Naive B cell (primary cell): ENCODE results near the gene ATP6AP1. TPM values are rescaled to one million over a fixed set of nuclear protein-coding genes. Genes with fewer than 3 reads are reported as not detected.

Experiments used
- ATAC-seq, 2 donors: fragments of 150-1000 bp; cut with Tn5 transposase; 2 replicates each; pipeline ENCODE4 v1.10.0; 2021; ENCODE audit warnings: low read depth in 2 of 2, mild to moderate bottlenecking in 2 of 2, moderate library complexity in 2 of 2
- DNase-seq: peaks from one replicate; pipeline ENCODE4 v3.0.0; 2022
- H3K27ac Mint-ChIP-seq, 6 donors: one replicate each; pipeline ENCODE4 v1.8.0; 2020 to 2022; ENCODE audit warnings: mild to moderate bottlenecking in 6 of 6, mixed read lengths in 6 of 6, moderate library complexity in 5 of 6, inconsistent platforms in 2 of 6
- H3K27me3 Mint-ChIP-seq, 3 donors: one replicate each; pipeline ENCODE4 v1.8.0; 2021 to 2022; ENCODE audit warnings: mixed read lengths in 3 of 3, mild to moderate bottlenecking in 1 of 3
- H3K36me3 Mint-ChIP-seq, 2 donors: one replicate each; pipeline ENCODE4 v1.8.0; 2020 to 2022; ENCODE audit warnings: mixed read lengths in 2 of 2, inconsistent platforms in 1 of 2, mild to moderate bottlenecking in 1 of 2
- H3K4me1 Mint-ChIP-seq, 3 donors: one replicate each; pipeline ENCODE4 v1.8.0; 2020 to 2022; ENCODE audit warnings: mixed read lengths in 3 of 3, inconsistent platforms in 1 of 3, mild to moderate bottlenecking in 1 of 3, moderate library complexity in 1 of 3
- H3K4me3 Mint-ChIP-seq, 8 donors: one replicate each; pipeline ENCODE4 v1.8.0; 2020 to 2022; ENCODE audit warnings: mild to moderate bottlenecking in 8 of 8, mixed read lengths in 8 of 8, moderate library complexity in 8 of 8, inconsistent platforms in 2 of 8
- H3K9me3 Mint-ChIP-seq, 7 donors: one replicate each; pipeline ENCODE4 v1.8.0; 2020 to 2022; ENCODE audit warnings: mixed read lengths in 7 of 7, mild to moderate bottlenecking in 5 of 7, inconsistent platforms in 2 of 7, moderate library complexity in 1 of 7
- polyA plus RNA-seq, 6 donors: library from polyadenylated mRNA; unstranded; fragments of 300-500 nt; fragmentation: Illumina TruSeq; gene quantifications; one replicate each; pipeline ENCODE4 v1.2.3, GENCODE V29; 2021; ENCODE audit warnings: low read depth in 6 of 6

Gene ATP6AP1
- polyA plus RNA-seq, 6 donors from 2014 or later: 81.8 to 173 (median 88.7) TPM

GRCh38 chrX:154450312-154450711 is 21.8 kb downstream of the ATP6AP1 start:
- Mint-ChIP-seq H3K27ac (no peak overlapping the region), H3K27me3 (no peaks in the 10 kb centered on the region), H3K4me3 (no peak overlapping the region), H3K9me3 (peaks cover 0 to 3% (median 0%) of the 10 kb centered on the region in 7 donors), H3K36me3 (no peaks in the 10 kb centered on the region), H3K4me1 (peaks cover 5 to 6% (median 6%) of the 10 kb centered on the region in 3 donors)
- DNase-seq: no peak
- no peak for ATAC-seq

- Mint-ChIP-seq H3K36me3 (no peaks in the 10 kb centered on the region), H3K9me3 (peaks cover 0 to 7% (median 0%) of the 10 kb centered on the region in 7 donors), H3K27ac (peak overlapping the region in 1 of 6 donors; percentile 74), H3K4me1 (peaks cover 6 to 7% (median 6%) of the 10 kb centered on the region in 3 donors), H3K4me3 (peak overlapping the region in 1 of 8 donors; percentile 12), H3K27me3 (no peaks in the 10 kb centered on the region)
- DNase-seq (no peak), ATAC-seq (no peak)
Measured at GRCh38 chrX:154452823-154453222, 24.3 kb downstream of the ATP6AP1 start.

GRCh38 chrX:154457491-154458115 is 29.1 kb downstream of the ATP6AP1 start:
- Mint-ChIP-seq H3K27me3 (no peaks in the 10 kb centered on the region), H3K9me3 (peaks cover 0 to 7% (median 0%) of the 10 kb centered on the region in 7 donors), H3K4me3 (peak overlapping the region; percentile 86 to 97 (median 92)), H3K4me1 (peaks cover 11 to 28% (median 19%) of the 10 kb centered on the region in 3 donors), H3K27ac (peak overlapping the region; percentile 69 to 97 (median 94)), H3K36me3 (no peaks in the 10 kb centered on the region)
- peak; percentile 73 for DNase-seq
- ATAC-seq: peak; percentile 73 to 75

- Mint-ChIP-seq H3K4me3 (peak within 1 kb of the TSS; percentile 86 to 97 (median 92)), H3K27me3 (no peaks in the 10 kb centered on the region), H3K4me1 (peaks cover 11 to 28% (median 19%) of the 10 kb centered on the region in 3 donors), H3K27ac (peak within 1 kb of the TSS; percentile 69 to 97 (median 94)), H3K9me3 (peaks cover 0 to 9% (median 0%) of the 10 kb centered on the region in 7 donors), H3K36me3 (no peaks in the 10 kb centered on the region)
- DNase-seq: peak; percentile 71
- peak; percentile 79 to 82 for ATAC-seq
Measured at GRCh38 chrX:154458116-154458953, 29.9 kb downstream of the ATP6AP1 start, which contains the start of gene PLXNA3. Gene PLXNA3, plus strand, starts transcription at chrX:154458281. Its CDS starts 1,903 bp downstream, at chrX:154460184.

GRCh38 chrX:154458954-154459778 is 30.7 kb downstream of the ATP6AP1 start:
- Mint-ChIP-seq H3K27me3 (no peaks in the 10 kb centered on the region), H3K36me3 (no peaks in the 10 kb centered on the region), H3K4me3 (peak overlapping the region; percentile 74 to 89 (median 84)), H3K9me3 (peaks cover 0 to 9% (median 0%) of the 10 kb centered on the region in 7 donors), H3K4me1 (peaks cover 11 to 28% (median 19%) of the 10 kb centered on the region in 3 donors), H3K27ac (peak overlapping the region in 4 of 6 donors; percentile 25 to 76 (median 64))
- DNase-seq: no peak
- ATAC-seq: peak in 1 of 2 donors; percentile 14

GRCh38 chrX:154459832-154460231 is 31.4 kb downstream of the ATP6AP1 start:
- Mint-ChIP-seq H3K4me3 (peak overlapping the region in 7 of 8 donors; percentile 29 to 89 (median 73)), H3K27ac (no peak overlapping the region)
- ATAC-seq: no peak

GRCh38 chrX:154460326-154460725 is 31.8 kb downstream of the ATP6AP1 start:
- Mint-ChIP-seq H3K27me3 (no peaks in the 10 kb centered on the region), H3K4me1 (peaks cover 9 to 28% (median 19%) of the 10 kb centered on the region in 3 donors), H3K4me3 (peak overlapping the region in 5 of 8 donors; percentile 5 to 74 (median 51)), H3K9me3 (peaks cover 0 to 7% (median 0%) of the 10 kb centered on the region in 7 donors), H3K27ac (no peak overlapping the region), H3K36me3 (no peaks in the 10 kb centered on the region)
- ATAC-seq: no peak
- DNase-seq: no peak

More at GRCh38 chrX:154459832-154460231, 31.4 kb downstream of the ATP6AP1 start:
- Mint-ChIP-seq H3K27me3 (no peaks in the 10 kb centered on the region), H3K36me3 (no peaks in the 10 kb centered on the region), H3K9me3 (peaks cover 0 to 9% (median 0%) of the 10 kb centered on the region in 7 donors), H3K4me1 (peaks cover 9 to 28% (median 19%) of the 10 kb centered on the region in 3 donors)
- DNase-seq: no peak

GRCh38 chrX:154462396-154462795 is 33.9 kb downstream of the ATP6AP1 start:
- peaks cover 0 to 3% (median 0%) of the 10 kb centered on the region in 7 donors for H3K9me3 Mint-ChIP-seq
- H3K4me1 Mint-ChIP-seq: peaks cover 6 to 24% (median 16%) of the 10 kb centered on the region in 3 donors
- ATAC-seq (no peak), DNase-seq (no peak)
- H3K36me3 Mint-ChIP-seq: no peaks in the 10 kb centered on the region
- no peaks in the 10 kb centered on the region for H3K27me3 Mint-ChIP-seq
- H3K27ac Mint-ChIP-seq: no peak overlapping the region
- no peak overlapping the region for H3K4me3 Mint-ChIP-seq

GRCh38 chrX:154463611-154464220 is 35.2 kb downstream of the ATP6AP1 start:
- peaks cover 0 to 2% (median 0%) of the 10 kb centered on the region in 7 donors for H3K9me3 Mint-ChIP-seq
- H3K27me3 Mint-ChIP-seq: no peaks in the 10 kb centered on the region
- DNase-seq (no peak), ATAC-seq (no peak)
- no peak overlapping the region for H3K4me3 Mint-ChIP-seq
- H3K27ac Mint-ChIP-seq: peak overlapping the region in 1 of 6 donors; percentile 21
- H3K36me3 Mint-ChIP-seq: no peaks in the 10 kb centered on the region
- peaks cover 4 to 21% (median 14%) of the 10 kb centered on the region in 3 donors for H3K4me1 Mint-ChIP-seq

GRCh38 chrX:154464806-154465365 is 36.4 kb downstream of the ATP6AP1 start:
- DNase-seq (no peak), ATAC-seq (no peak)
- Mint-ChIP-seq H3K27ac (no peak overlapping the region), H3K4me3 (no peak overlapping the region), H3K9me3 (peaks cover 0 to 2% (median 0%) of the 10 kb centered on the region in 7 donors), H3K4me1 (peaks cover 0 to 12% (median 10%) of the 10 kb centered on the region in 3 donors), H3K27me3 (no peaks in the 10 kb centered on the region), H3K36me3 (no peaks in the 10 kb centered on the region)

GRCh38 chrX:154465601-154466000 is 37.1 kb downstream of the ATP6AP1 start:
- no peak for ATAC-seq
- peaks cover 0 to 6% (median 6%) of the 10 kb centered on the region in 3 donors for H3K4me1 Mint-ChIP-seq
- H3K4me3 Mint-ChIP-seq: no peak overlapping the region
- H3K9me3 Mint-ChIP-seq: peaks cover 0 to 2% (median 0%) of the 10 kb centered on the region in 7 donors
- no peak for DNase-seq
- H3K36me3 Mint-ChIP-seq: no peaks in the 10 kb centered on the region
- H3K27me3 Mint-ChIP-seq: no peaks in the 10 kb centered on the region
- H3K27ac Mint-ChIP-seq: peak overlapping the region in 1 of 6 donors; percentile 69

- H3K36me3 Mint-ChIP-seq: no peaks in the 10 kb centered on the region
- H3K4me1 Mint-ChIP-seq: peaks cover 0 to 6% (median 6%) of the 10 kb centered on the region in 3 donors
- no peak overlapping the region for H3K27ac Mint-ChIP-seq
- DNase-seq: no peak
- ATAC-seq: no peak
- no peak overlapping the region for H3K4me3 Mint-ChIP-seq
- H3K9me3 Mint-ChIP-seq: peaks cover 0 to 2% (median 0%) of the 10 kb centered on the region in 7 donors
- no peaks in the 10 kb centered on the region for H3K27me3 Mint-ChIP-seq
Measured at GRCh38 chrX:154466036-154466435, 37.6 kb downstream of the ATP6AP1 start.
